Keratinocyte (primary cell): ENCODE results near the gene ADORA2B. TPM values are rescaled to one million over a fixed set of nuclear protein-coding genes. Genes with fewer than 3 reads are reported as not detected.

ENCODE experiments used
- DNase-seq: peaks from one replicate; pipeline ENCODE4 v3.0.0-alpha.2; 2011; ENCODE audit warnings: low read depth, missing footprints, low spot score
- FAIRE-seq: peaks from 2 replicates; lab custom pipeline; 2011; peaks lifted over from hg19 to GRCh38; lab: Jason Lieb, UNC
- H2AFZ ChIP-seq: 2 replicates; pipeline ENCODE4 v1.6.0; 2012; ENCODE audit warnings: low read length, control low read depth, inconsistent platforms; ENCODE audit not compliant: control insufficient read depth
- H3K27ac ChIP-seq: 2 replicates; pipeline ENCODE4 v1.5.1; 2011; ENCODE audit warnings: low read length; ENCODE audit not compliant: control insufficient read depth, insufficient read depth
- H3K27me3 ChIP-seq: 3 replicates; pipeline ENCODE4 v1.6.0; 2011; ENCODE audit warnings: low read length; ENCODE audit not compliant: control insufficient read depth, insufficient read depth; ENCODE audit errors: extremely low read depth
- H3K36me3 ChIP-seq, 2 experiments: 2 replicates in 1 of 2; 3 replicates in 1 of 2; pipeline ENCODE4 v1.5.1; 2011; ENCODE audit warnings: low read length in 2 of 2, mild to moderate bottlenecking in 1 of 2; ENCODE audit not compliant: control insufficient read depth in 2 of 2, insufficient read depth in 2 of 2; ENCODE audit errors: extremely low read depth in 1 of 2
- H3K4me1 ChIP-seq: 3 replicates; pipeline ENCODE4 v1.5.1; 2011; ENCODE audit warnings: low read length; ENCODE audit not compliant: control insufficient read depth, insufficient read depth; ENCODE audit errors: extremely low read depth
- H3K4me2 ChIP-seq: 3 replicates; pipeline ENCODE4 v1.6.0; 2011; ENCODE audit warnings: low read depth, low read length; ENCODE audit not compliant: control insufficient read depth, insufficient read depth; ENCODE audit errors: extremely low read depth
- H3K4me3 ChIP-seq, 3 experiments: fragments of 200-600 bp in 1 of 3; sonication (generic) in 1 of 3; 2 replicates in 2 of 3; 3 replicates in 1 of 3; pipeline ENCODE4 v1.5.1; 2011 to 2016; ENCODE audit warnings: low read length in 3 of 3, mild to moderate bottlenecking in 3 of 3, control low read depth in 2 of 3, inconsistent platforms in 1 of 3, low read depth in 1 of 3, mixed read lengths in 1 of 3, mixed run types in 1 of 3, moderate library complexity in 1 of 3; ENCODE audit not compliant: control insufficient read depth in 2 of 3, insufficient read depth in 2 of 3; ENCODE audit errors: extremely low read depth in 1 of 3
- H3K79me2 ChIP-seq: 2 replicates; pipeline ENCODE4 v1.6.0; 2012; ENCODE audit warnings: low read length; ENCODE audit not compliant: control insufficient read depth, insufficient read depth
- H3K9ac ChIP-seq: 3 replicates; pipeline ENCODE4 v1.6.0; 2011; ENCODE audit warnings: low read length; ENCODE audit not compliant: control insufficient read depth, insufficient read depth; ENCODE audit errors: extremely low read depth
- H3K9me1 ChIP-seq: 3 replicates; pipeline ENCODE4 v1.6.0; 2011; ENCODE audit warnings: low read length; ENCODE audit not compliant: control insufficient read depth, insufficient read depth; ENCODE audit errors: extremely low read depth
- H3K9me3 ChIP-seq: 2 replicates; pipeline ENCODE4 v1.5.1; 2012; ENCODE audit warnings: low read depth, low read length; ENCODE audit not compliant: control insufficient read depth
- H4K20me1 ChIP-seq: 3 replicates; pipeline ENCODE4 v1.6.0; 2011; ENCODE audit warnings: low read length; ENCODE audit not compliant: control insufficient read depth, insufficient read depth; ENCODE audit errors: extremely low read depth
- CTCF ChIP-seq, 3 experiments: IDR thresholded peaks in 1 of 3; conservative IDR thresholded peaks in 1 of 3; optimal IDR thresholded peaks in 1 of 3; 2 replicates in 2 of 3; 3 replicates in 1 of 3; pipeline versions ENCODE3 to v1.5.1; 2011; ENCODE audit warnings: low read length in 3 of 3, mild to moderate bottlenecking in 3 of 3, moderate library complexity in 2 of 3, control low read depth in 1 of 3, inconsistent platforms in 1 of 3; ENCODE audit not compliant: insufficient read depth in 2 of 3; ENCODE audit errors: extremely low read depth in 1 of 3
- EZH2 ChIP-seq: IDR thresholded peaks from one replicate; pipeline ENCODE4 v1.6.1; 2012; ENCODE audit warnings: inconsistent platforms, mild to moderate bottlenecking, low read length, moderate library complexity
- dilution Hi-C: fragments of 300-500 bp; cut with MboI; formaldehyde crosslinking; loops from one replicate; pipeline ENCODE4 v1.7.0; 2020; ENCODE audit warnings: low sequenced_read_pairs; ENCODE audit not compliant: extremely low pct_ligation_motif_present
- polyA plus RNA-seq, 5 experiments: library from polyadenylated mRNA; depleted of rRNA in 3 of 5; stranded (reverse) in 3 of 5; stranded (forward) in 1 of 5; unstranded in 1 of 5; fragments of >200 nt; gene quantifications; 1 replicate in 1 of 5; 2 replicates in 3 of 5; 3 replicates in 1 of 5; pipeline versions ENCODE4 v1.2.1 to v1.2.3, GENCODE V29; 2011 to 2012; ENCODE audit warnings: missing spikeins in 2 of 5, low read depth in 1 of 5, low replicate concordance in 1 of 5

ADORA2B gene
- polyA plus RNA-seq, 1 donor (not counting 4 experiments of a cell fraction or from before 2014, with no cell fraction given) = 50.0 TPM

DNA sequence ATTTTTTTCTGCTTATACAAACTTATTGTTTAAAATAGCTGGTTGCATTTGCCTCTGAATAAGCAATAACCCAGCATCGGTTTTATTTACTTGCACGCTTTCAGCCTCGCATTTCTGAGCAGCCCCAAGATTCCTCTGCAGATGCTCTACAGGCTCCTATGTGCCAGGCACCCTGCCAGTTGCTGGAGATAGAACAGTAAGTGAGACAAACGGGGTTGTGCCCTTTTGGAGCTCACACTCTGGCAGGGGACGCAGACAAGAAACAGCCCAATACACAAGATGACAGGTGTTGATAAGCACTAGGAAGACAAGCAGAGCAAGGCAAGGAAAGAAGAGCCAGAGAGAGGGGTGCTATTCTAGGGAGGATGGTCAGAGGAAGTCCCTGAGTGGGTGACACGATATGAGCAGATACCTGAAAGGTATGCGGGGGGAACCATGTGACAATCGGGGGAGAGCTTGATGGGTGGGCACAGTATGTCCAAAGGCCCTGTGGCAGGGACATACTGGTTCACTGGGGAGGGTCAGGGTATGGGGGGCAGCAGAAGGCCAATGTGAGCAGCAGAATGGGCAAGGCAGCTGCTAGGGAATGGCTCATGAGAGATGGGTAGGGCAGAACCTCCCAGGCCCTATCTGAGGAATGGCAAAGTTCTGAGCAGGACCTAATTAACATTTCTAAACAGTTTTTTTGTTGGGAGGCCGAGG, 18.7 kb upstream of the ADORA2B start:
- H3K9me1 ChIP-seq = no peaks in the 10 kb centered on the region
- no peak overlapping the region for H3K9ac ChIP-seq
- FAIRE-seq (no peak), DNase-seq (no peak)
- no peak overlapping the region for H2AFZ ChIP-seq
- H3K4me3 ChIP-seq = no peak overlapping the region
- H3K9me3 ChIP-seq = no peaks in the 10 kb centered on the region
- no peak overlapping the region for H3K27ac ChIP-seq
- peaks cover 3% of the 10 kb centered on the region for H3K27me3 ChIP-seq
- H3K4me1 ChIP-seq = peaks cover under 1% of the 10 kb centered on the region
- no peaks in the 10 kb centered on the region for H4K20me1 ChIP-seq
- TF ChIP-seq EZH2 = no peak
- dilution Hi-C loops = no loop called here
- no peaks in the 10 kb centered on the region for H3K79me2 ChIP-seq
- no peaks in the 10 kb centered on the region for H3K36me3 ChIP-seq
- H3K4me2 ChIP-seq = no peak overlapping the region

GRCh38 chr17:15928286-15928785, 16.6 kb upstream of the ADORA2B start:
- DNase-seq (no peak), FAIRE-seq (no peak)
- no peaks in the 10 kb centered on the region for H3K4me1 ChIP-seq
- no peak for TF ChIP-seq EZH2
- no peak for TF ChIP-seq CTCF (optimal IDR thresholded peaks at IDR 0.05 in 1 of 3, IDR thresholded peaks at IDR 0.05 in 1 of 3, conservative IDR thresholded peaks at IDR 0.05 in 1 of 3; ENCODE audit: extremely low read depth in 1 of 3, insufficient read depth in 2 of 3, low read length in 3 of 3)
- peaks cover 3% of the 10 kb centered on the region for H3K27me3 ChIP-seq
- no peaks in the 10 kb centered on the region for H3K36me3 ChIP-seq
- H3K27ac ChIP-seq = no peak overlapping the region
- H3K9ac ChIP-seq = no peak overlapping the region
- no peak overlapping the region for H2AFZ ChIP-seq
- no peaks in the 10 kb centered on the region for H4K20me1 ChIP-seq
- no peak overlapping the region for H3K4me2 ChIP-seq
- H3K79me2 ChIP-seq = no peaks in the 10 kb centered on the region
- H3K4me3 ChIP-seq = no peak overlapping the region
- no peaks in the 10 kb centered on the region for H3K9me3 ChIP-seq
- dilution Hi-C loops = no loop called here
- H3K9me1 ChIP-seq = no peaks in the 10 kb centered on the region
